ENCODE results near the gene CMIP.

CMIP gene

DNA sequence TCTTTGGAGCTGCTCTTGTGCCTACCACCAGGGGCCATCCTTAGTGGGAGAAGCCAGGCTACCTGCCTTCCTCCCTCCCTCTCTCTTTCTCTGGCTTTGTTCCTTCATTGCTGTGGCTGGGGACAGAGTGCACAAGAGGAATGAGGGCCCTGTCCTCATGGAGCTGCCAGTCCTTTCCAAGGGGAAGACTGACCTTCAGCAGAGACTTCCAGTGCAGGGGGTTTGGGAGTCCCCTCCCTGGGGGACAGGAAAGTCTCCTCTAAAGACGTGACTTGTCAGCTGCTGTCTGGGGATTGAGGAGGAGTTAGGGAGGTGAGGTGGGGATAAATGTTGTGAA, 108.1 kb downstream of the CMIP start:
- Histone ChIP-seq H3K4me2 (ENCODE audit: low read depth, low read length, poor library complexity, severe bottlenecking) (no peak overlapping the region), H3K4me3 (ENCODE audit: low read length, poor library complexity, severe bottlenecking) (no peak overlapping the region), H3K27me3 (ENCODE audit: insufficient read depth, low read length, poor library complexity, severe bottlenecking) (no peaks in the 10 kb centered on the region), H4K20me1 (ENCODE audit: insufficient read depth, low read length, poor library complexity, severe bottlenecking) (no peaks in the 10 kb centered on the region), H3K79me2 (ENCODE audit: insufficient read depth, low read length) (peaks cover 31% of the 10 kb centered on the region; the same call in 1 of the 2 replicates), H3K36me3 (ENCODE audit: insufficient read depth, low read length) (no peaks in the 10 kb centered on the region), H3K9ac (ENCODE audit: low read depth, low read length, poor library complexity, severe bottlenecking) (no peak overlapping the region), H3K9me2 (replicated peaks; ENCODE audit: low read depth, low read length) (no peaks in the 10 kb centered on the region), H3K4me1 (ENCODE audit: insufficient read depth, low read length, poor library complexity, severe bottlenecking) (no peaks in the 10 kb centered on the region), H2AFZ (ENCODE audit: low read length) (no peak overlapping the region), H3F3A (ENCODE audit: low read depth) (no peaks in the 10 kb centered on the region), H3K9me3 (ENCODE audit: insufficient read depth, low read depth, low read length) (no peaks in the 10 kb centered on the region)
- TF ChIP-seq EZH2phosphoT487 (IDR thresholded peaks at IDR 0.05; ENCODE audit: borderline replicate concordance) = no peak
- TF ChIP-seq, protein P1, sequence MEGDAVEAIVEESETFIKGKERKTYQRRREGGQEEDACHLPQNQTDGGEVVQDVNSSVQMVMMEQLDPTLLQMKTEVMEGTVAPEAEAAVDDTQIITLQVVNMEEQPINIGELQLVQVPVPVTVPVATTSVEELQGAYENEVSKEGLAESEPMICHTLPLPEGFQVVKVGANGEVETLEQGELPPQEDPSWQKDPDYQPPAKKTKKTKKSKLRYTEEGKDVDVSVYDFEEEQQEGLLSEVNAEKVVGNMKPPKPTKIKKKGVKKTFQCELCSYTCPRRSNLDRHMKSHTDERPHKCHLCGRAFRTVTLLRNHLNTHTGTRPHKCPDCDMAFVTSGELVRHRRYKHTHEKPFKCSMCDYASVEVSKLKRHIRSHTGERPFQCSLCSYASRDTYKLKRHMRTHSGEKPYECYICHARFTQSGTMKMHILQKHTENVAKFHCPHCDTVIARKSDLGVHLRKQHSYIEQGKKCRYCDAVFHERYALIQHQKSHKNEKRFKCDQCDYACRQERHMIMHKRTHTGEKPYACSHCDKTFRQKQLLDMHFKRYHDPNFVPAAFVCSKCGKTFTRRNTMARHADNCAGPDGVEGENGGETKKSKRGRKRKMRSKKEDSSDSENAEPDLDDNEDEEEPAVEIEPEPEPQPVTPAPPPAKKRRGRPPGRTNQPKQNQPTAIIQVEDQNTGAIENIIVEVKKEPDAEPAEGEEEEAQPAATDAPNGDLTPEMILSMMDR (conservative IDR thresholded peaks at IDR 0.05; ENCODE audit: low read length) = no peak

DNA sequence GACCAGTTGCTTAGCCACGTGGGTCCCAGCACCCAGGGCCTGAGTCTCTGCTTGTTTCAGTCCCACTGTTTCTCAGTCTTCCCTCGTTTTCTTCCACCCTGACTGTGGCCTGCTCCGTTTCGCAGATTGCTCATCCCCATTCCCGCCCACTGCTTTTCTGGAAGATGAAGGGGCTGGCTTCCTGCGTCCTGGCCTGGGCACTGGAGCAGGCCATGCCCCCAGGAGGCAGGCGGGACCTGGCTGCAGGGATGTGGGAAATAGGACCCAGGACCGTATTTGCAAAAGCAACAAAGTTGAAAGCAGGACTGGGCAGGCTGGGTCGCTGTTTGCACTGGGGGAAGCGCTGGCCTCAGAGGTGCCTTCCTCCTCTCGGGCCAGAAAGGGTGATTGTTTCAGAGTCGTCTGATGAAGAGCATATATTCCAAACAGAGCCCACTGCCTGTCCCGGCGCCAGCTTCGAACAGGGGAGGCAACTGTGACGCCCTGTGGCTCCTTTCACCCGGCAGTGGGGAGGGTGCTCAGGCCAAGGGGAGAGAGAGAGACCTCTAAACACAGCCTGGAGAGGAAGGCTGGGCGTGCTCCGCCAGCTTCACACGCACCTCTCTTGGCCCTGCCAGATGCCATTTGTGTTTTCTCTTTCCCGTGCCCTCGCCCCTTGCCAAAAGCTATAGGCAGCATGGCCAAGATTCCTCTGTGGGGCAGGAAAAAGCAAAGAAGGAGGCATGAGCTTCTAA, 108.6 kb downstream of the CMIP start:
- Histone ChIP-seq H2AFZ (ENCODE audit: low read length) (no peak overlapping the region), H3K9me3 (ENCODE audit: insufficient read depth, low read depth, low read length) (no peaks in the 10 kb centered on the region), H3K4me1 (ENCODE audit: insufficient read depth, low read length, poor library complexity, severe bottlenecking) (no peaks in the 10 kb centered on the region), H3K4me2 (ENCODE audit: low read depth, low read length, poor library complexity, severe bottlenecking) (no peak overlapping the region), H3K36me3 (ENCODE audit: insufficient read depth, low read length) (no peaks in the 10 kb centered on the region), H3K4me3 (ENCODE audit: low read length, poor library complexity, severe bottlenecking) (no peak overlapping the region), H3K9ac (ENCODE audit: low read depth, low read length, poor library complexity, severe bottlenecking) (no peak overlapping the region), H3K27me3 (ENCODE audit: insufficient read depth, low read length, poor library complexity, severe bottlenecking) (no peaks in the 10 kb centered on the region), H3K9me2 (replicated peaks; ENCODE audit: low read depth, low read length) (no peaks in the 10 kb centered on the region), H3F3A (ENCODE audit: low read depth) (no peaks in the 10 kb centered on the region), H3K79me2 (ENCODE audit: insufficient read depth, low read length) (peaks cover 31% of the 10 kb centered on the region; the same call in 1 of the 2 replicates), H4K20me1 (ENCODE audit: insufficient read depth, low read length, poor library complexity, severe bottlenecking) (no peaks in the 10 kb centered on the region)
- TF ChIP-seq EZH2phosphoT487 (IDR thresholded peaks at IDR 0.05; ENCODE audit: borderline replicate concordance) = no peak
- TF ChIP-seq, protein P1 (conservative IDR thresholded peaks at IDR 0.05; ENCODE audit: low read length) = no peak

DNA sequence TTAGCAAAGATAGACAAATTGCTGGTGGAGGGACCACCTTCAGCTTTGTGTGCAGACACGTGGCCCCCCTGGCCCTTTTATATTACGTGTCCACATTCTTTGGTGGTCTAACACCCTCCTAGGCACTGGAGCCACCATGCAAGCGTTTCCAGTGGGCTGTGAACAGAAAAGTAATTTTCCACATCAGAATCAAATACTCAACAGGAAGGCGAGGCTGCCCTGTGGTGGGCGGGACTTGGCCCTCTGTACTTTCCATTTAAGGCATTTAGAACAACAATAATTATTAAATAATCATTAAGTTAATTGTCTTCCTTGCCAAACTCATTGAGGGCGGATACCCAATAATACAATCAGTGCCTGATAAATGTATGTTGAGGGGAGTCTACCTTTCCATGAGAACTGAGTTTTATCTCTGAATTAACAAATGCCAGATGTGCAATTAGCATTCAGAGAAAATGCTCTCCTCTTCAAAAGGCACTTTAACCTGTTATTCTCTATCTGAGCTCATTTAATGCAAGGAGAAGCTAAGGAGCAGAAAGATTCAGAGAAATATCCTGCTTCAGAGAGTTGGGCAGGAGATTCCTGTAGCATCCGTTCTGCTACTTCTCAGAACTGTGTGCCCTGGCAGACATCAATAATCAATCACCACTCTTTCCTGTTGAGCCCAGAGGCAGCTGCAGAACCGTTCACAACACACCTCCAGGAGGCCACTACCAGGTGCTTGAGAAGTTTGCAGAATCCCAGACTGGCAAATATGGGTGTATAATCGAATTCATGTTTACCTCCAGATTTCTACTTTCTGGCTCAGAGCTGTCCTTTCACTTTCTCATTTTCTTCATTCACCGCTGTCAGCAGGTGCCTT, 109.4 kb downstream of the CMIP start:
- Histone ChIP-seq H3K4me3 (ENCODE audit: low read length, poor library complexity, severe bottlenecking) (no peak overlapping the region), H3K36me3 (ENCODE audit: insufficient read depth, low read length) (no peaks in the 10 kb centered on the region), H3F3A (ENCODE audit: low read depth) (no peaks in the 10 kb centered on the region), H3K9ac (ENCODE audit: low read depth, low read length, poor library complexity, severe bottlenecking) (no peak overlapping the region), H3K79me2 (ENCODE audit: insufficient read depth, low read length) (peaks cover 27% of the 10 kb centered on the region; the same call in 1 of the 2 replicates), H3K9me3 (ENCODE audit: insufficient read depth, low read depth, low read length) (no peaks in the 10 kb centered on the region), H4K20me1 (ENCODE audit: insufficient read depth, low read length, poor library complexity, severe bottlenecking) (no peaks in the 10 kb centered on the region), H2AFZ (ENCODE audit: low read length) (no peak overlapping the region), H3K27me3 (ENCODE audit: insufficient read depth, low read length, poor library complexity, severe bottlenecking) (no peaks in the 10 kb centered on the region), H3K4me1 (ENCODE audit: insufficient read depth, low read length, poor library complexity, severe bottlenecking) (no peaks in the 10 kb centered on the region), H3K9me2 (replicated peaks; ENCODE audit: low read depth, low read length) (no peaks in the 10 kb centered on the region), H3K4me2 (ENCODE audit: low read depth, low read length, poor library complexity, severe bottlenecking) (no peak overlapping the region)
- no peak for TF ChIP-seq EZH2phosphoT487 (IDR thresholded peaks at IDR 0.05; ENCODE audit: borderline replicate concordance)
- TF ChIP-seq, protein P1 (conservative IDR thresholded peaks at IDR 0.05; ENCODE audit: low read length) = no peak

All from Loucy (cell line).